ENCODE data around the gene CDH4. TPM values are rescaled to one million over a fixed set of nuclear protein-coding genes. Genes with fewer than 3 reads are reported as not detected.

CDH4 gene
- total RNA-seq, 4 donors from 2014 or later, result not detected

DNA sequence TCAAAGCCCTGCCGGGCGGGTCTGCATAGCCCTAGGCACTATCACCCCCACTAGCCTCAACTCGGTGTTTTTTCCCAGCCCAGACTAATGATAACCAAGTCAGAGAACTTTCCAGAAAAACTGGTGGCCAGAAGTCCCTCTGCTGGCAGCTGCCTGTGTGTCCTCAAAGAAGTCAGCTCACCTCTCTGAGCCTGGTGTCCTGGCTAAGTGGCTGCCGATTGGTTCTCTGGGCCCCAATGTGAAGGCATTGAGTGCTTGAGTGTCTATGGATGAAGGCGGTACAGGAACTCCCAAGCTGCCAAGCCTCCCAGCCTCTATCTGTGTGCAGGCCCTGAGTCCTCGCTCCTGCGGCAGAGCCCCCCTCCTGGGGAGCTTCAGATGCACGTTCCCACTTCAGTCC lies 458.0 kb downstream of the CDH4 start:
- no peak overlapping the region for H3K4me3 ChIP-seq
- no peaks in the 10 kb centered on the region for H3K4me1 ChIP-seq
- no peak overlapping the region for H3K27ac ChIP-seq
- 83% methylated on average over 8 of the region's 8 CpGs; no CpG with 5 or more reads in 1 of the 2 donors for WGBS, 2 donors (ENCODE audit: low coverage in 1 of 2)
- DNase-seq, result no peak
- no peaks in the 10 kb centered on the region for H3K27me3 ChIP-seq
- intact Hi-C loops (cut with DNase I; ENCODE audit: low total_unique reads), result no loop called here
- no peaks in the 10 kb centered on the region for H3K36me3 ChIP-seq
- in situ Hi-C loops (cut with MboI; ENCODE audit: low pct_ligation_motif_present in 1 of 4, low pct_unique_long_range_greater_than_20kb in 1 of 4, low sequenced_read_pairs in 3 of 4), result no loop called here
- TF ChIP-seq POLR2A (IDR thresholded peaks at IDR 0.05), result no peak
- TF ChIP-seq POLR2AphosphoS5 (IDR thresholded peaks at IDR 0.05), result no peak
- no peak for TF ChIP-seq EP300 (IDR thresholded peaks at IDR 0.05; ENCODE audit: low read depth)
- TF ChIP-seq, protein P1, sequence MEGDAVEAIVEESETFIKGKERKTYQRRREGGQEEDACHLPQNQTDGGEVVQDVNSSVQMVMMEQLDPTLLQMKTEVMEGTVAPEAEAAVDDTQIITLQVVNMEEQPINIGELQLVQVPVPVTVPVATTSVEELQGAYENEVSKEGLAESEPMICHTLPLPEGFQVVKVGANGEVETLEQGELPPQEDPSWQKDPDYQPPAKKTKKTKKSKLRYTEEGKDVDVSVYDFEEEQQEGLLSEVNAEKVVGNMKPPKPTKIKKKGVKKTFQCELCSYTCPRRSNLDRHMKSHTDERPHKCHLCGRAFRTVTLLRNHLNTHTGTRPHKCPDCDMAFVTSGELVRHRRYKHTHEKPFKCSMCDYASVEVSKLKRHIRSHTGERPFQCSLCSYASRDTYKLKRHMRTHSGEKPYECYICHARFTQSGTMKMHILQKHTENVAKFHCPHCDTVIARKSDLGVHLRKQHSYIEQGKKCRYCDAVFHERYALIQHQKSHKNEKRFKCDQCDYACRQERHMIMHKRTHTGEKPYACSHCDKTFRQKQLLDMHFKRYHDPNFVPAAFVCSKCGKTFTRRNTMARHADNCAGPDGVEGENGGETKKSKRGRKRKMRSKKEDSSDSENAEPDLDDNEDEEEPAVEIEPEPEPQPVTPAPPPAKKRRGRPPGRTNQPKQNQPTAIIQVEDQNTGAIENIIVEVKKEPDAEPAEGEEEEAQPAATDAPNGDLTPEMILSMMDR (IDR thresholded peaks at IDR 0.05), result no peak
- no peaks in the 10 kb centered on the region for H3K9me3 ChIP-seq

DNA sequence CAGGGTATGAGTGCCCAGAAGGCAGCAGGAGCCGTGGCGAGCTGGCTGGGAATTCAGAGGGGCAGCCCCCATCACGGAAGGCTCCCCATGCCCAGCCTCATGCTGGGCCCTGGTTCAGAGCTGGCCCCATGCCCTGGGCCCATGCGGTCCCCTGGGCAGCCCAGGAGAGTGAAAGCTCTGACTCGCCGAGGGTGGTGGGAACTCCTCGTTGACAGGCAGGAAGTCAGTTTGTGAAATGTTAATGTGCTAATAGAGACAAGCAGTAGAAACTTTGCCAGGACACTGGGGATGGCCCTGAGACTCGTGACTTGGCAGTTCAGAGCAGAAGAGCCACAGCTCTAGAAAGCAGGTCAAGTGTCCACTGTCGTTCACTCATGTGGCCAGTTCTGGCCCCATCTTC lies 460.6 kb downstream of the CDH4 start:
- intact Hi-C loops (cut with DNase I; ENCODE audit: low total_unique reads) (no loop called here), in situ Hi-C loops (cut with MboI; ENCODE audit: low pct_ligation_motif_present in 1 of 4, low pct_unique_long_range_greater_than_20kb in 1 of 4, low sequenced_read_pairs in 3 of 4) (no loop called here)
- H3K4me1 ChIP-seq, result no peaks in the 10 kb centered on the region
- no peak overlapping the region for H3K4me3 ChIP-seq
- no peaks in the 10 kb centered on the region for H3K27me3 ChIP-seq
- H3K36me3 ChIP-seq, result no peaks in the 10 kb centered on the region
- no peak for DNase-seq
- TF ChIP-seq POLR2AphosphoS5 (IDR thresholded peaks at IDR 0.05) (no peak), POLR2A (IDR thresholded peaks at IDR 0.05) (no peak), EP300 (IDR thresholded peaks at IDR 0.05; ENCODE audit: low read depth) (no peak)
- TF ChIP-seq, protein P1 (IDR thresholded peaks at IDR 0.05), result no peak
- peaks cover 0 to 4% of the 10 kb centered on the region in 2 donors for H3K9me3 ChIP-seq
- 44% methylated on average over 9 of the region's 9 CpGs; no CpG with 5 or more reads in 1 of the 2 donors for WGBS, 2 donors (ENCODE audit: low coverage in 1 of 2)
- H3K27ac ChIP-seq, result no peak overlapping the region

DNA sequence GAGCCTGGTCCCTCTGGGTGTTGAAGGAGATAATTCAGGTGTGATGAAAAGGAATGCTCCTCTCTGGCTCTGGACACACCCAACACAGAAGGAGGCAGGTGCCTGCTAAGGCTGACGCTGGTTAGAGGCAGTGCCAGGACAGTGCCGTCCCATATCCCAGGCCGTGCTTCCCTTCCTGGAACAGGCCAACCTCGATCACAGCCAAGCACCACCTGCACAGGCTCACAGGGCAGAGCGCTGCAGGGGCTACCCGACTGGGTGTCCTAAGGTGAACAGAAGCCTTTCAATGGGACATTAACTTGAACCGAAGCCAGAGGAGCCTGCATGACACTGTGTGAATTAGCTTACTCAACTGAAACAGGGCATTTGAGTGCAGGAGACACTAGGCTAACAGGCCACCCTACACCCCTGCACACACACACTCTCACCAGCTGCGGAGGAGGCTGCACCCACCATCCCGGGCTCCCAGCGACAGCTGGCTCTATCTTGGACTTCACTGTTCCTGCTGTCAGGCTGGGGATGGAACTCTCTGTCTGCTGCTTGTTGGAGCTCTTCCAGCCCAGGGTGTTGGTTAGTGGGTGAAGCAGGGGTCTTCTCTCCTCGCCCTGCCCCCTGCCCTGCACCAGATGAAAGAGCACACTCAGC lies 466.4 kb downstream of the CDH4 start:
- TF ChIP-seq EP300 (IDR thresholded peaks at IDR 0.05; ENCODE audit: low read depth), result no peak
- TF ChIP-seq, protein P1 (IDR thresholded peaks at IDR 0.05), result no peak
- no peak for TF ChIP-seq POLR2AphosphoS5 (IDR thresholded peaks at IDR 0.05)
- TF ChIP-seq POLR2A (IDR thresholded peaks at IDR 0.05), result no peak
- no peak for DNase-seq
- H3K27ac ChIP-seq, result no peak overlapping the region
- H3K4me1 ChIP-seq, result no peaks in the 10 kb centered on the region
- no peak overlapping the region for H3K4me3 ChIP-seq
- no peaks in the 10 kb centered on the region for H3K27me3 ChIP-seq
- peaks cover 0 to 4% of the 10 kb centered on the region in 2 donors for H3K9me3 ChIP-seq
- no peaks in the 10 kb centered on the region for H3K36me3 ChIP-seq
- in situ Hi-C loops (cut with MboI; ENCODE audit: low pct_ligation_motif_present in 1 of 4, low pct_unique_long_range_greater_than_20kb in 1 of 4, low sequenced_read_pairs in 3 of 4) (no loop called here), intact Hi-C loops (cut with DNase I; ENCODE audit: low total_unique reads) (no loop called here)
- WGBS, 2 donors (ENCODE audit: low coverage in 1 of 2), result 78% methylated on average over 11 of the region's 11 CpGs; no CpG with 5 or more reads in 1 of the 2 donors

DNA sequence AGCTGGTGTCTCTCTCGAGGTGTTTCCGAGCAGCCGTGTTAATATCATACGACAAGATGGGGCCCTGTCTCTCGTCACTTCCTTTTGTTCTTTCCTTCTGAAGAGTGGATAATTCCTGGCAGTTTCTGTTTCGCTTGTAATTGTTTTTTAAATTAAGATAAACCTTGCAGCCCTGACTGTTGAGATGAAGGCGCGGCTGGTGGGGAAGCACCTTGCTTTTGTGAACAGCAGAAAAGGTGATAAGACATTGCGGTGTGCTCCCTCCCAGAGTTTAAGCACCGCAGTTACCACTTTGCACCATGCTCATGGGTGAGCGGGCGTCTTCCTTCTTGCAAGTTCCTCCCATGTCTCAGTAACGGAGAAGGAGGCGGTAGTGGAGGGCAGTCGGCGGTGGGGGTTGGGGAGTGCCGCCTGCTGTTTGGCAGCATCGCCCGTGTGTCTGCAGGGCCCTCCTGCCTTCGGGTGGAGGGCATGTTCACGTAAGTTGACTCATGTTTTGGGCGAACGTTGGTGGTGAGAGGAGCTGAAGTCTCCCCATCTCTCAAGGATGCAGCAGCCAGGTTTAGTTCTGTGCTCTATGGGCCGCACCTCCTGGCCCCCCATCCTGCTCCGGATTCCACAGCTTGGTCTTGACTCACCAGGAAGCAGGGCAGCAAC lies 467.8 kb downstream of the CDH4 start:
- TF ChIP-seq EP300 (IDR thresholded peaks at IDR 0.05; ENCODE audit: low read depth), result no peak
- no peak for DNase-seq
- no peaks in the 10 kb centered on the region for H3K27me3 ChIP-seq
- in situ Hi-C loops (cut with MboI; ENCODE audit: low pct_ligation_motif_present in 1 of 4, low pct_unique_long_range_greater_than_20kb in 1 of 4, low sequenced_read_pairs in 3 of 4), result no loop called here
- no peaks in the 10 kb centered on the region for H3K4me1 ChIP-seq
- intact Hi-C loops (cut with DNase I; ENCODE audit: low total_unique reads), result no loop called here
- no peaks in the 10 kb centered on the region for H3K36me3 ChIP-seq
- H3K4me3 ChIP-seq, result no peak overlapping the region
- no peak overlapping the region for H3K27ac ChIP-seq
- WGBS, 2 donors (ENCODE audit: low coverage in 1 of 2), result 36 to 54% methylated on average over 12 to 25 of the region's 25 CpGs
- H3K9me3 ChIP-seq, result peaks cover 0 to 4% of the 10 kb centered on the region in 2 donors
